Measurements from ENCODE around the gene TNFRSF1B. TPM values are rescaled to one million over a fixed set of nuclear protein-coding genes. Genes with fewer than 3 reads are reported as not detected.

The TNFRSF1B gene
- total RNA-seq, 2 donors from 2014 or later: 17.0 to 25.6 TPM

- TF ChIP-seq CTCF (IDR thresholded peaks at IDR 0.05): no peak
- Histone ChIP-seq H3K9me3 (peaks cover 0 to 7% of the 10 kb centered on the region in 2 donors), H3K27ac (no peak overlapping the region), H3K4me1 (peaks cover 0 to 32% of the 10 kb centered on the region in 2 donors), H3K27me3 (no peaks in the 10 kb centered on the region), H3K4me3 (no peak overlapping the region), H3K36me3 (no peaks in the 10 kb centered on the region)
- DNase-seq (ENCODE audit: low spot score): no peak
Observed at GRCh38 chr1:12151465-12151864, 15.3 kb upstream of the TNFRSF1B start.

- TF ChIP-seq CTCF (IDR thresholded peaks at IDR 0.05): no peak
- DNase-seq (ENCODE audit: low spot score): no peak
- Histone ChIP-seq H3K4me3 (no peak overlapping the region), H3K9me3 (peaks cover 0 to 7% of the 10 kb centered on the region in 2 donors), H3K27ac (peak overlapping the region; percentile 48 to 53), H3K4me1 (peaks cover 0 to 31% of the 10 kb centered on the region in 2 donors), H3K27me3 (no peaks in the 10 kb centered on the region), H3K36me3 (no peaks in the 10 kb centered on the region)
Observed at GRCh38 chr1:12152113-12152891, 14.5 kb upstream of the TNFRSF1B start.

- Histone ChIP-seq H3K36me3 (no peaks in the 10 kb centered on the region), H3K4me1 (peaks cover 0 to 21% of the 10 kb centered on the region in 2 donors), H3K27ac (peak overlapping the region; percentile 48 to 53), H3K27me3 (no peaks in the 10 kb centered on the region), H3K9me3 (peaks cover 0 to 7% of the 10 kb centered on the region in 2 donors), H3K4me3 (no peak overlapping the region)
- no peak for TF ChIP-seq CTCF (IDR thresholded peaks at IDR 0.05)
- DNase-seq (ENCODE audit: low spot score): no peak
Observed at GRCh38 chr1:12153181-12153785, 13.5 kb upstream of the TNFRSF1B start.

GRCh38 chr1:12155328-12155727 is 11.5 kb upstream of the TNFRSF1B start:
- H3K27ac ChIP-seq: no peak overlapping the region
- no peak overlapping the region for H3K4me3 ChIP-seq
- TF ChIP-seq CTCF (IDR thresholded peaks at IDR 0.05): no peak
- H3K4me1 ChIP-seq: peaks cover 0 to 12% of the 10 kb centered on the region in 2 donors
- H3K9me3 ChIP-seq: no peaks in the 10 kb centered on the region
- H3K27me3 ChIP-seq: no peaks in the 10 kb centered on the region
- no peak for DNase-seq (ENCODE audit: low spot score)
- H3K36me3 ChIP-seq: no peaks in the 10 kb centered on the region

- Histone ChIP-seq H3K9me3 (no peaks in the 10 kb centered on the region), H3K4me3 (no peak overlapping the region), H3K4me1 (peaks cover 0 to 34% of the 10 kb centered on the region in 2 donors), H3K27me3 (no peaks in the 10 kb centered on the region), H3K36me3 (no peaks in the 10 kb centered on the region), H3K27ac (peak overlapping the region in 1 of 2 donors; percentile 7)
- TF ChIP-seq CTCF (IDR thresholded peaks at IDR 0.05): no peak
- no peak for DNase-seq (ENCODE audit: low spot score)
Observed at GRCh38 chr1:12157366-12158231, 9.2 kb upstream of the TNFRSF1B start.
